ENCODE data around the gene VPS4A.
A peak's percentile ranks its signal among the peaks of the same experiment; 100 is the strongest.
"Not testable (repeated sequence)": the region's sequence is repeated elsewhere in the genome, so short reads cannot be mapped to it uniquely, and the experiment has no call there.

VPS4A gene

DNA sequence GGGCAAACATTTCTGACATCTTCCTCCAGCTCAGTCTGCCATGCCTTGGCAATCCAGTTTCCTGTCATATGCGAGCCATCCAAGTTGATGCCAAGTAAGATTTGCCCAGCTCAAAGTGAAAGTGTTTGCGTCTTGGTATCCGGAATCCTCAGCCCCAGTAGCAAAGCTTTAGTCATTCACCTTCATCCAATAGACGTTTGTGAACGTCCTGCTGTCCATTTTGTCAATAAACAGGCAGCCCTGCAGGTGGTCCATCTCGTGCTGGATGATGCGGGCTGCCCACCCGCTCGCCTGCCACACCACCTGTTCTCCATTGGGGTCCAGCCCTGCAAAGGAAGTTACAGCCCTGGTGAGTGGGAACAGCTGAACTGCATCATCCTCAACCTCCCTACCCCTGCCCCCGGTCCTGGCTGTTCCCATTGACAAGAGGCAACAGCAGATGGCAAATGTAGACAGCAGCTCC lies 17.7 kb downstream of the VPS4A start:
- no peak for DNase-seq

DNA sequence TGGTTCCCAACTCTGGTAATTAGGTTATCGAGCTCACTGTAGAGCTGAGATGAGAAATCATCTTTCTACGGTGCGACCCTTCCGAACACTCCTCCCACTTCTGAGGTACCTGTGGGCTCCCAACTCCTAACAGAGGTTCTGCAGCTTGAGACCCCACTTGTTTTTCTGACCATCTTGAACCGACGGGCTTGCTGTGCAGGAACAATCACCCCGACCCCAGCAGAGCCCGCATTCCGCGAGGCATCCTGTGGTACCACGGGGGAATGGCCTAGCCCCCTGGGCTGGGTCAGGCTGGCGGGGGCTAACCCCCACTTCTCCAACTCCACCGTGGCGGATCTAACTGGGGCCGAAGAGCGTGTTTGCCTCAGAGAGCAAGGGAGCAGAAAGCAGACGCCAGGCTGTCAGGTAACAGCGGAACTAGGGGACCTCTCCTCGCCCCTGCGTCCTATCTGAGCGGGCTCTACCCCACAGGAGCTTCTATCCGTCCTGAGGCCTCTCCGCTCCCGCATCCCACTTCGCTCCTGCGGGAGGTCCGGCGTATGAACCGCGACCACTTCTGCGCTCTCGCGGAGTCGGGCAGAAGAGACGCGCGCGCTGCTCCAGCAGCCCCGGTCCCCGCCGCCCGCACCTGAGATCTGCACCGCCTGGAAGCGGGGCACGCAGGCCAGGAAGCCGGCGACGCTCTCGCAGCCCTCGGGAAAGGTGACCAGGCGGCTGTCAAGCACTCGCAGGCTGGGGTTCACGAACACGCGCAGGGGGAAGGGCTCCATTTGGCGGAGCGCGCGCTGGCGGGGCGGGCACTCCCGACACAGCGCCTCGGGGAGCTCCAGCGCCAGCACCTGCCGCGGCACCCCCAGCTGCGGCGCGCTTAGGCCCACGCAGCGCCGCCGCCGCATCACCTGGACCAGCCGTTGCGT lies 18.5 kb downstream of the VPS4A start:
- no peak for DNase-seq

DNA sequence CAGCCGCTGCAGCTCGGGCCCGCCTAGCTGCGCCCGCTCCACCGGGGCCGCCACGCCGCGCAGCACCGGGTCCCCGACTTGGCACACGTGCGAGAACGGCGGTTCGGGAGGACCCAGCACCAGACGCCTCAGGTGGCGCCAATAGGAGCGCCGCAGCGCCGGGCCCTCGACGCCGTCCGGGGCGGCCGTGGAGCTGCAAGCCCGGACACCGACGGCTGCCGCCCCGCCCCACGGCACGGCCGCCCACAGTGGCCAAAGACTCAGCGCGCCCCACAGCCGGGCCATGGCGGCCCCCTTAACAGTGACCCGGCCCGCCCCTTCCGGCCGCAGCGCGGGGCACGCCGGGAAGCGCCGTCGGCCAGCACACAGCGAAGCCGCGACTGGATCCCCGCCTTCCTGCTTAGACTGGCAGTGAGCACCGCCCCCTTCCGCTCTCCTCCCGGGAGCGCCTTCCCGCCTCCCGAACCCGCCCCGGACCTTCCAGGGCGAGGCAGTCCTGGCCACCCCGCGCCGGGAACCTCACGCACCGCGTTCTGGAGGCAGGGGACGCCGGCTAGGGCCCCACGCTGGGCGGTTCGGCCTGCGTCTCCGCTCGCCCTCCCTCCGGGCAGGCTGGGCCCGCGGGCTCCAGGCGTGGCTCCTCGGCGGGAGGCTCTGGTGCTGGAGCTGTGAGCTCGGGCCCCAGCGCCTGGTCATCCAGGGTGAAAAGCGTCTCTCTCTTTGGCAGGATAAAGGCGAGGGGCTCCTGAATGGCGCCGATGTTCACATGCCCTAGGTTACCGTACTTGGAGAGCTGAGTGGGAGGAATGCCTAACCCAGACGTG lies 19.3 kb downstream of the VPS4A start, which contains the start of gene PDF:
Gene PDF, minus strand, starts transcription at position 303 of the 824 bp plus-strand sequence. Its CDS starts 18 bp downstream, at position 285.
- DNase-seq: peak; percentile 73

DNA sequence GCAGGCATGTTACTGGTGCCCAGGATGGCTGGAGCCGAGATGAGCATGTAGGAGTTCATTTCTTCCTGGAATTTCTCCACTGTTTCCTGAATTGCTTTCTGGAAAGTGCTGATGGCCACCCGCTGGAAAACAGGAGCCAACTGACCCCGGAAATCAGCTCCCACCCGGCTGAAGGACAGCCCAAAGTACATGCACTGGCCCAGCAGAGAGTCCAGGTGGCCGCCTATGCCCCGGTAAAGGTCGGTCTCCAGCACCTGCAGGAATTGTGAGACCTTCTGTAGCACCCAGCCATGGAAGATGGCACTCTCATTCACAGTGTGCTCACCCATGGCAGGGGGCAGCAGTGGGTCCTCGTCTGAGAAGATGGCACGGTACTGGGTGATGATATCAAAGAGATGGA lies 23.5 kb downstream of the VPS4A start:
- no peak for DNase-seq

DNA sequence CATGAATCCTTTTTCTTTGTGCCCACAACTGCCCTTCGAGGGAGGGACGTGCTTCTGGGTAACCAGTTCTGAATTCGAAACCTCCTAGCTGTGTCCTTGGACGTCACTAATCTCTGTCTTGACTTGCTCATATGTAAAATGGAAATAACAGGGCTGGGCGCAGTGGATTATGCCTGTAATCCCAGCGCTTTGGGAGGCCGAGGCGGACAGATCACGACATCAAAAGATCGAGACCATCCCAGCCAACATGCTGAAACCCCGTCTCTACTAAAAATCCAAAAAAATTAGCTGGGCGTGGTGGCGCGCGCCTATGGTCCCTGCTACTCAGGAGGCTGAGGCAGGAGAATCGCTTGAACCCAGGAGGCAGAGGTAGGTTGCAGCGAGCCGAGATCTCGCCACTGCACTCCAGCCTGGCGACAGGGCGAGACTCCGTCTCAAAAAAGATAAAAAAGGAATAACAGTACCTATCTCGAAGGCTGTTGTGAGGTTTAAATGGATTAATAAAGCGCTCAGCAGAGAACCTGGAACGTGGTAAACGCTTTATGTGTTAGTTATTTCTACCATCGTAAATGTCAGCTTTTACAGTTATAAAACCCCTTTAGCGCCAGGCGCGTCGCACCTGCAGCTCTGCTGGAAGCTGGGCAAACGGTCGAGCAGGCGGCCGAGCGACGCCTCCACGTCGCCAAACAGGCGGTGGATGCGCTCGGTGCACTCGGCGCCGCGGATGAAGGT lies 27.6 kb downstream of the VPS4A start:
- DNase-seq: no peak

DNA sequence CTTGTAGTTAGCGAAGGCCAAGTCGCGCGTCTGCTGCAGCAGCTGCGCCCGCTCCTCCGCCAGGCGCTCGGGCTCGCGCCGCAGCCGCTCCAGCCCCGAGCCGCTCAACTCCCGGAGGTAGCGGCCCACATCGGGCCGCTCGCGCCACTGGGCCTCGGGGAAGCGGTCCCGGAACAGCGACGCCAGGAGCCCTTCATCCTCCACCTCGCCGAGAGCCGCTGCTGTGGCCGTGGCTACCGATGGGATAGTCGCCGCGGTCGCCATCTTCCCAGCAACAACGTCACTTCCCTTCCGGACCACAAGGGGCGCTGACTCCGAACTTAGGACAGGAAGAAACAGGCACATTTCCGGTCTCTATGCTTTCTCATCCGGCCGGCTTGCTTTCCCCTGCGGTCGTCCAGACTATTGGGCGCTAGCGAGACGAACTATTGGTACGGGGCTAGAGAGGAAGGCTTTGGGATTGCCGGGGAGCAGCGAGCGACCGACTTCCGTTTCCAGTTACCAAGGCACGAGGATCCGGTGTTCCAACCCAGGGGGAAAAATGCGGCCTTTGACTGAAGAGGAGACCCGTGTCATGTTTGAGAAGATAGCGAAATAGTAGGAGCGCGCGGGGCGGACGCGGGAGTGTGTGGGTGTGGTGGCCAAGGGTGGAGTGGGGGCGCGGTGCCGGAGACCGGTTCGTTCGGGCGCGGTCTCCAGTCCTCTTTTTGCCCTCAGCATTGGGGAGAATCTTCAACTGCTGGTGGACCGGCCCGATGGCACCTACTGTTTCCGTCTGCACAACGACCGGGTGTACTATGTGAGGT lies 28.3 kb downstream of the VPS4A start, which contains the start of the genes COG8 and NIP7:
Gene COG8, minus strand, starts transcription at position 276 of the 806 bp plus-strand sequence. Its CDS starts 12 bp downstream, at position 264.
Gene NIP7, plus strand, starts transcription at position 484 of the 806 bp plus-strand sequence. Its CDS starts 58 bp downstream, at position 542.
- no peak for DNase-seq

DNA sequence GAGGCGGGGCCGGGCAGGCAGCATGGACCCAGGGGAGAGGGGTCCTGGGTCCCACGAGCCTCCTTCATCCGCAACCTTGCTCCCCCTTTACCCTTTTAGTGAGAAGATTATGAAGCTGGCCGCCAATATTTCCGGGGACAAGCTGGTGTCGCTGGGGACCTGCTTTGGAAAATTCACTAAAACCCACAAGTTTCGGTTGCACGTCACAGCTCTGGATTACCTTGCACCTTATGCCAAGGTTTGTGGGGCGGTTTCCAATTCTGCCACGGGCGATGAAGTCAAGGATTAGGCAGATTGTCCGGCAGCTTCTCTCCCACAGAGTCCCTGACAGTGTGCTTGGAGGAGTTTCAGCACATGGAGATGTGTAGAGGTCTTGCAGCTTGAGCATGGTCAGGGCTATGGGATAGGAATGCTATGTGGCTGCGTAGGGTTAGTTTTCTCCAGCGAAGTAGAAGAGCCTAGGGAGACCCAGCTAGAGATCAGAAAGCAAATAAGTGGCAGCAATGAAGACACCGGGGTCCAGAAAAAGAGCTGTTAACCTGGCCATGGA lies 29.0 kb downstream of the VPS4A start:
- DNase-seq: no peak

DNA sequence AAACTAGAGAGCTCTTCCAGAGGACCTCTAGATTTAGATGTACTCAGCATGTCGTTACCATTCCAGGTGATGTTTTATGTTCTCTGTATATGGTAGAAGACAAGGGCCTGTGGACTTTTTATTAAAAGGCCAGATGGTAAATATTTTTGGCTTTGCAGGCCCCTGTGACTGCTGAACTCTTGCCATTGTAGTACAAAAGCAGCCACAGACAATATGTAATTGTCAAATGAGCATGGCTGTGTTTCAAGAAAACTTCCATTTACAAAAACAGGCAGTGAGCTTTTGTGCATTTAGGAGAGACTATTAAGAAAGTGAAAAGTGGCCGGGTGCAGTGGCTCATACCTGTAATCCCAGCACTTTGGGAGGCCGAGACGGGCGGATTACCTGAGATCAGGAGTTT lies 33.0 kb downstream of the VPS4A start:
- no peak for DNase-seq

DNA sequence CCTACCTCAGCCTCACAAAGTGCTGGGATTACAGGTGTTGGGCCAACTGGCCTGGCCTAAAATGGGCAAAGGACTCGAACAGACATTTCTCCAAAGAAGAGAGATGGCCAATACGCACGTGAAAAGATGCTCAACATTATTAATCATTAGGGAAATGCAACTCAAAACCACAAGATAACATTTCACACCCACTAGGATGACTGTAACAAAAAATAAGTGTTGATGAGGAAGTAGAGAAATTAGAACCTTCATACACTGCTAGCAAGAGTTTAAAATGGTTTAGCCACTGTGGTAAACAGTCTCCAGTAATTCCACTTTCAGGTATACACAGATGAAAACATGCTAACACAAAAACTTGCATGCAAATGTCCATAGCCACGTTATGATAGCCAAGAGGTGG lies 34.8 kb downstream of the VPS4A start:
- DNase-seq: no peak

DNA sequence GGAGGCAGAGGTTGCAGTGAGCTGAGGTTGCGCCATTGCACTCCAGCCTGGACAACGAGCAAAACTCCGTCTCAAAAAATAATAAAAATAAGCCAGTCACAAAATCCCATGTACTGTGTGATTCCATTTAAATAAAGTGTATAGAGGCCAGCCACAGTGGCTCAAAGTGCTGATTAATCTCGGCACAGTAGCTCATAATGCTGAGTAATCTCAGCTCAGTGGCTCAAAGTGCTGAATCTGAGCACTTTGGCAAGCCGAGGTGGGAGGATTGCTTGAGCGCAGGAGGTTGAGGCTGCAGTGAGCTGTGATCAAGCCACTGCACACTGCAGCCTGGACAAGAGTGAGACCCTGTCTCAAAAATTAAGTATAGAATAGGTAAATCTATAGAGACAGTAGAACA lies 35.5 kb downstream of the VPS4A start:
- DNase-seq: no peak

DNA sequence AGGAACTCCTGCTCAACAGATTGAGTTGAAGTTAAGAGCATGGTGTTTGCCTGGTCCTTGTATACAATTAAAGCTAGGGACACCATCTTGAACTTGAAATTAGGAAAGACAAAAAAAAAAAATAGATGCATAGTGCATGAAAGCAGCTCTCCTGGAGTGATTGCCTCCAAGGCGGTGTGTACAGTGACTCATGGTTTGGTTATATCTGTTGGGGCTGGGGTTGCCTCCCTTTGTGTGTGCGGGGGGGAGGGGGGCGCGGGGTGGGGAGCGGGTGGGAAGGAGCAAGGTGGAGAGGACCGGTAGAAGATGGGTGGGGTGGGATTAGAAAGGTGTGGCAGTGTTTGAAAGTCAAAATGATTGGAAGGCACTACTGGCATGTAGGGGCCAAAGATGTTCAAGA lies 37.1 kb downstream of the VPS4A start:
- DNase-seq: no peak

DNA sequence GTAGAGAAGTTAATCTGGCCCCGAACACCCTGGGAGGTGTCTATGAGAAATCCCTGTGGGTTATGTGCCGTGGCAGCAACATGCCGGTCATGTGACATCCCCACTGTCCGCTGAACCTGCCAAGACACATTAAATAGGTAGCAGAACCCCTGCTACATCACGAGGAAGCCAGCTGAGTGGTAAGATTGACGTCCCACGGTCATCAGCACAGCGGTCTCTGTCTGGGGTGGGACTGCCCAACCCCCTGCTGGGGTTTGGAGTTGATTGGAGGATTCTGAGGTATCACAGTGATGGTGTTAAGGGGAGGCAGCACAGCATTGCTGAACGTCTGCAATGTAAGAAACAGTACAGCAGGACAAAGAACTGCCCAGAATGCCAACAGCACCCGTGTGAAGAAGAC lies 38.4 kb downstream of the VPS4A start:
- no peak for DNase-seq

DNA sequence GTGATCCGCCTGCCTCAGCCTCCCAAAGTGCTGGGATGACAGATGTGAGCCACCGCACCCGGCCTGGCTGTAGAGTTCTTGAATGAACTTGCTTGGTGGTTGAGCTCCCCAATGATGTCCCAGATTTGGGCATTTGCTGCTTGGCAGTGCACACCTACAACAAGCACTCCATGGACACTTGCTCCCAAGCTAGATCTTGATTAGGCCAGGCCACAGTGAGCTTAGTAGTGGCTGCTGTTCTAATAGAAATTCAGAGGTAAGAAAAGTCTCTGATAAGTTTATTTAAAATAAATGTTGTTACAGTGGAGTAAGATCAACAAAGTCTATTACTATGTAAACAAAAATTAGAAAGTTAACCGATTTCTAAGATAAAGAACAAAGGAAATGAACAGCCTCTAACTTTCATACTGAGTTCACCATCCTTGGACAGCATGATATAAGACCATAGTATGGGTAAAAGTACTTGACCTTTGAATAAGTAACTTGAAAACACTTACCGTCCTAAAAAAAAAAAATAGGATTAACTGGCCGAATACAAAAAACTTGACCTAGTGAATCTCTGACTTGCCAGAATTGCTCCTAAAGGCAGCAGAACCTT lies 39.5 kb downstream of the VPS4A start:
- DNase-seq: no peak

DNA sequence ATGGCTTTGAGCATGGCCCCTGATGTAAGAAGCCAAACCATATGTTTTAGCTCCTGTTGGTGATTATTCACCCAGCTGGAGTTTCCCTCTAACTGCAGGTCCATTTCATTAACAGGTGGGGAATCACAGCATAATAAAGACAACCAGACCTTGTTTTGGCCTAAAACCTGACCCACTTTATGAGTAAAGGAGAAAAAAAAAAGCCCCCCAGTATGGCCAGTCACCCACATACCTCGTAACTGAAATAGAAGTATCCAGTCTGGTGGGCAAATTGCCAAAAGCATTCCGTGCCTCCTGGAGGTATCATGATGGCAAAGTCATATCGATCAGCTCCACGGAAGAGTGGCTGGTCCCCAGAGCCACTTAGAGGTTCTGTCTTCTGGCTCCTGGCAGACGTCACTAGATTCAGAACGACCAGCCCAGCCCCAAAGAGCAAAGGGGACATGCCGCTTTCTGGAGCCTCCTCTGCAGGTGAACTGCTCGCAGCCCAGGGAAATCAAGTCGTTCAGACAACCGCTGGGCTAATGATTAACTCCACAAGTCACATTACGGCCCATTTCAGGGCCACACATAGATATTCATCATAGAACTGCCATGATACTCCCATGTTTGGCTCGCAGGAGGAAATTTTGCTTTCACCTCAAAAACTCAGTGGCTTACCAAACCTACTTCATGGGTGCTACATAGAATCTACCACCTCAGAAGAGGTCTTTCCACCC lies 40.3 kb downstream of the VPS4A start, which contains the start of gene TMED6:
Gene TMED6, minus strand, starts transcription at position 478 of the 719 bp plus-strand sequence. Its CDS starts 33 bp downstream, at position 445.
- DNase-seq: no peak

DNA sequence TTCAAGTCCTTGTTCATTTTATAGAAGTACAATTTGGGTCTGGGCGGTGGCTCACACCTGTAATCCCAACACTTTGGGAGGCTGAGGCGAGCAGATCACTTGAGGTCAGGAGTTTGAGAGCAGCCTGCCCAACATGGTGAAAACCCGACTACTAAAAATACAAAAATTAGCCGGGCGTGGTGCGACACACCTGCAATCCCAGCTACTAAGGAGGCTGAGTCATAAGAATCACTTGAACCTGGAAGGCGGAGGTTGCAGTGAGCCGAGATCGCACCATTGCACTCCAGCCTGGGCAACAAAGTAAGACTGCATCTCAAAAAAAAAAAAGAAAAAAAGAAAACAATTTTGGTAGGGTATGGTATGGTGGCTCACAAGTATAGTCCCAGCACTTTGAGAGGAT lies 48.9 kb downstream of the VPS4A start:
- DNase-seq: not testable (repeated sequence)

DNA sequence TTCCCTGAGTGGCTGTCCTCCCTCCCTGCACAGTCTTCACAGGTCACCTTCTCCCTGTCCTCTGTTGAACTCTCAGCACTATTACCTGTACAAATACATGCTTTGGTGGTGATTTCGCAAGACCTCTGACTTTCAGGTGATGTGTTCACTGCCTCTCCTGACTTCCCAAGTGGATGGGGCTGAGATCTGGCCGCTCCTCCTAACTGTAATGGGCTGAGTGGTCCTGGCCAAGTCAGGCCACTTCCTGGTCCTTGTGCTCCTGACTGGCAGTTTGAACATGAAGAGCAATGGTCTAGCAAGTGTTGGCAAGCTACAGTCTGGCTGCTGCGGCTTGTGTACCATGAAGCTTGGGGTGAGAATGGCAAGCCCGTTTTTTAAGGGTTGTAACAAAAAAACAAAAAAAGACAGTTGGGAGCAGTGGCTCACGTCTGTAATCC lies 52.1 kb downstream of the VPS4A start:
- DNase-seq: no peak

DNA sequence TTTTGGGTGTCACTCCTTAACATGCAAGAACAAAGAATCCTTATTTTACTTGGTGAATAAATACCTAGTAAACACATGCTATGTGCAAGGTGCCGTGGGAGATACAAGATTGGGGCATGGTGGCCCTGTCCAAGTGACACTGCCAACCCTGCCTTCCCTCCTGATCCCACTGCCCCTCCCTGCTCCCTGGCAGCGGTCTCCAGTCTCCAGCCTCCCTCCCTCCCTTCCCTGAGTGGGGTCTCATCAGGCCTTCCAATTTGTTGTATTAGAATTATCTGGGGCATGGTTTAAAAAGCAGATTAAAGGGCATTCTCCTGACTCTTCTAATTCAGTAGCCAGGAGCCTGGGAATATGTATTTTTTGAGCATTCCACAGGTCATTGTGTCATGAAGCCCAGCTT lies 52.9 kb downstream of the VPS4A start:
- DNase-seq: no peak

DNA sequence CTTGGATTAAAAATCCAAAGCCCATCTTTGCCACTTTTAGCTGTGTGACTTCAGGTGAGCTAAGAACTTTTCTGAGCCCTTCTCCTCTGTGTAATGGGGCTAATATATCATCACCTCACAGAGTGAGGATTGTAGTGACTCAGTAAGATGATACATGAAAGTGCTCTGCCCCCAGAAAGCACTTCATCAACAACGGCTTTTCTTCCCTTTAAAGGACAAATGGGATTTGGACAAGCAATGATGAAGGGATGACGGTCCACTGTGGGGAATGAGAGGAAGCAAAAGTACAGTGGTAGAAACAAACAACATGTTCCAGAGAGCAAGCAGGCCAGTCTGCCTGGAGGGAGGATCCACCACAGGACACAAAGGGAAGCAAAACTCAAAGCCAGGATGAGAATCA lies 54.8 kb downstream of the VPS4A start:
- no peak for DNase-seq

DNA sequence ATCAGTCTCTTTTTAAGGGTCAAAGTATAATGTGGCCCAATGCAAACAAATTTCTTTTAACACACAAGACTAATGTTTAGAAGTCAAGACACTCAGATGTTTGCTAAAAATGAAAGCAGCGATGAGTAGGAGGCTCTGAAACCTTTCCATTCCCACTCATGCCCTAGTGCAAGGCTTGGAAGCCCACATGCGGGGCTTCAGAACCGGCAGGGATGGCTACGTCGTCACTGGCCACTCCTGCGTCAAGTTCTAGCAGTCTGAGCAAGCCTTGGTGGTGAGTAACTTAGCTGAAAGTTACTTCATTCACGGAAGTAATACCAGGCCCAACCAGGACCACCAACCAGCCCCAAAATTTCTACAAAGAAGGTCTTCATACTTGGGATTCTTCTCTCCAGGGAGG lies 55.3 kb downstream of the VPS4A start:
- DNase-seq: no peak

DNA sequence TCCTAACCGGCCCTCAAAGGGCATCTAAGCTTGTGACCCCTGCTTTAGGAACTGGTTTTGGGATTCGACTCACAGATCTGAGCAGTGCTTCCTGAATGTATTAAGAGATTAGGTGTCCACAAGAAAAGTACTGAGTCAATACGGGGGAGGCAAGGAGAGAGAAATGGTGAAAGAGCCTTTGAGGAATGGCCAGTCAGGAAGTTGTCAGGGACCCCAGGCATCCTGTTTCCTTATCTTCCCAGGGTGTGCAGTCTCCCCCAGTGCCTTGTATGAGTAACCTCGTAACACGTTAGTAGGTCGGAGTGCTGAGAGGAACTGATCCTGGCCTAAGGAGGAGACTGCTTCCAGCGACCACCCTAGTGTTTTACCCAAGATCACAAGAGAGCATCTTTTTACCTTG lies 56.8 kb downstream of the VPS4A start:
- DNase-seq: no peak
